Pons (tissue), 1 donor: ENCODE measurements around the gene YBEY.

ENCODE experiments used
- DNase-seq: peaks from one replicate; pipeline ENCODE4 v3.0.0-alpha.2; 2016; ENCODE audit warnings: low spot score

The YBEY gene

GRCh38 chr21:46328151-46328550 is 42.0 kb downstream of the YBEY start:
- DNase-seq = no peak

- no peak for DNase-seq
Observed at GRCh38 chr21:46329796-46330195, 43.7 kb downstream of the YBEY start.

- DNase-seq = no peak
Observed at GRCh38 chr21:46334351-46335140, 48.4 kb downstream of the YBEY start.

GRCh38 chr21:46336603-46337002 is 50.5 kb downstream of the YBEY start:
- DNase-seq = no peak

- DNase-seq = no peak
Observed at GRCh38 chr21:46340998-46341397, 54.9 kb downstream of the YBEY start.

- no peak for DNase-seq
Observed at GRCh38 chr21:46344219-46344915, 58.2 kb downstream of the YBEY start.

- DNase-seq = no peak
Observed at GRCh38 chr21:46345861-46346260, 59.7 kb downstream of the YBEY start.

- DNase-seq = no peak
Observed at GRCh38 chr21:46346296-46347202, 60.4 kb downstream of the YBEY start.

- DNase-seq = no peak
Observed at GRCh38 chr21:46347203-46347550, 61.0 kb downstream of the YBEY start.
